RPMI7951 (cell line): ENCODE data around the gene BTNL9. TPM values are rescaled to one million over a fixed set of nuclear protein-coding genes. Genes with fewer than 3 reads are reported as not detected.
"Not testable (repeated sequence)": the region's sequence is repeated elsewhere in the genome, so short reads cannot be mapped to it uniquely, and the experiment has no call there.

Source experiments
- DNase-seq: peaks from one replicate; pipeline ENCODE4 v3.0.0-alpha.2; 2012; ENCODE audit warnings: low read depth
- total RNA-seq: library from RNA; depleted of rRNA; stranded (reverse); fragments of >200 nt; shearing (Covaris generic); gene quantifications from 2 replicates; pipeline ENCODE4 v1.2.3, GENCODE V29; 2014; rRNA removed

BTNL9 gene
- total RNA-seq: not detected in 2 replicates

DNA sequence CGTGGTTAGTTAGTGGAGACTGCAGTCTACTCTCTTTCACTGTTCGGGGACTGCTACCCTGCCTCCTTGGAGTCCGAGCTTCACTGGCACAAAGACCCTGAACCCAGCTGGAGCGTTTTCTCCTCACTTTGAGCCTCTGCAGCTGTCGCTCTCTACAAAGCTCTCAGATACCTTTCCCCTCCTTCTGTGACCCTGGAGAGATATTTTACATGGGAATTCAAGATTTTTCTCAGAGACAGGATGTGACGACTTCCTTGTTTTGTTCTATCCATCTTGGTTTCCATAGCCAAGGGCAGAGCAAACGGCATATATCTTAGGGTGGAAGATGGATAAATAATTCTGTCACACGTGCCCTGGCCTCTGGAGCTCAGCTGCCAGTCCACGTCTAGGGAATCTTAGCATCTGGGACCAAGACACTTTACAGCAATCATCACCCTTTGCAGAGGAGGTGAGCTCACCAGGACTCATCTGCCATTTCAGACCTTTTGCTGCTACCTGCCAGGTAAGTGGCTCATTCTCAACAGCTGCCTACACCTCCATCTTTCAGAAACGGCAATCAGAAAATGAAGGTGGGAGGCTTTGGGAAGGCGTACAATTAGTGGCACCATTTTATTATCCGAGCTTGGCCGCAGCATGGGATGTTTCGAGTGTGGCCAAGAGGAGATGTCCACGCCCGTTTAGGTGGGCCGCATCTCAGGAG lies at the start of gene BTNL9:
Gene BTNL9 (plus strand): TSS at position 336 of the 700 bp plus-strand sequence. CDS start 5,224 bp downstream, outside the sequence.
- DNase-seq: no peak

DNA sequence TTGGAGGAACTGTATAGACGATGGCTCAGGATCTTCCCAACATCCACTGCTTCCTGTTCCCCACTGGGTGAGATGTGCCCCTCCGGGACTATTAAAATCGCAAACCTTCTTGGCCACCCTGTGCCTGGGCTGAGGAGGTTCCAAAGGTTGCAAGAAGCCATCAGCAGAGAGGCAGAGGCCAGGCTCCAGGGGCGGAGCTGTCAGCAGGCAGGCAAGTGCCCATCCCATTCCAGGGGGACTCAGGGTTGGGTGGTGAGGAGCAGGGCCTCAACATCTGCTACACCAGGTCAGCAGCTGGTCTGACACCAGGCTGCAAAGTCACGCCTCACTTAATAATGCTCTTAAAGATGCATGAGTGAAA lies 49.2 kb upstream of the BTNL9 start:
- DNase-seq: no peak

DNA sequence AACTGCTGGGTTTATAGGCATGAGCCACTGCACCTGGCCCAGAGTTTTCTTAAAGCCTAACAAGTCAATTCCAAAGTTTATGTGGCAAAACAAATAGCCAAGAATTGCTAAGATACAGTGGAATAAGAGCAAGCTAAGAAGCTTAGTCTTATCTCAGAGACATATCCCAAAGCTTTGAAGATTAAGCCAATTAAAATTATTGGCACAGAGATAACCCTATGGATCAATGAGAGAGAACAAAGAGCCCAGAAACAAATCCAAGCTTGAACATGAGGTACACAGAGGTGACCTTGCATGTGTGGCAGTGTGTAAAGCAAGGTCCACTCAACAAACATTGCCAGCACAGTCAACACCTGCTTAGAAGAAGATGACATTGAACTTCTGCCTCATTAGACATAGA lies 38.1 kb upstream of the BTNL9 start:
- no peak for DNase-seq

DNA sequence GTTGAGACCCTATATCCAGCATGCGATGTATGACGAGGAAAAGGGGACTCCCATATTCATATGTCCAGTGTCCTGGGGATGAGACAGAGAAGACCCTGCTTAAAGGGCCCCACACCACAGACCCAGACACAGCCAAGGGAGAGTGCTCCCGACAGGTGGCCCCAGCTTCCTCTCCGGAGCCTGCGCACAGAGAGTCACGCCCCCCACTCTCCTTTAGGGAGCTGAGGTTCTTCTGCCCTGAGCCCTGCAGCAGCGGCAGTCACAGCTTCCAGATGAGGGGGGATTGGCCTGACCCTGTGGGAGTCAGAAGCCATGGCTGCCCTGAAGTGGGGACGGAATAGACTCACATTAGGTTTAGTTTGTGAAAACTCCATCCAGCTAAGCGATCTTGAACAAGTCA lies 34.3 kb upstream of the BTNL9 start:
- no peak for DNase-seq

GRCh38 chr5:181008136-181008535 lies 31.9 kb upstream of the BTNL9 start:
- no peak for DNase-seq

DNA sequence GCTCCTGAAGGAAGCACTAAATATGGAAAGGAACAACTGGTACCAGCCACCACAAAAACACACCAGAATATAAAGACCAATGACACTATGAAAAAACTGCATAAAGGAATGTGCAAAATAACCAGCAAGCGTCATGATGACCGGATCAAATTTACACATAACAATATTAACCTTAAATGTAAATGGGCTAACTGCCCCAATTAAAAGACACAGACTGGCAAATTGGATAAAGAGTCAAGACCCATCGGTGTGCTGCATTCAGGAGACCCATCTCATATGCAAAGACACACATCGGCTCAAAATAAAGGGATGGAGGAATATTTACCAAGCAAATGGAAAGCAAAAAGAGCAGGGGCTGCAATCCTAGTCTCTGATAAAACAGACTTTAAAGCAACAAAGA lies 30.0 kb upstream of the BTNL9 start:
- not testable (repeated sequence) for DNase-seq

DNA sequence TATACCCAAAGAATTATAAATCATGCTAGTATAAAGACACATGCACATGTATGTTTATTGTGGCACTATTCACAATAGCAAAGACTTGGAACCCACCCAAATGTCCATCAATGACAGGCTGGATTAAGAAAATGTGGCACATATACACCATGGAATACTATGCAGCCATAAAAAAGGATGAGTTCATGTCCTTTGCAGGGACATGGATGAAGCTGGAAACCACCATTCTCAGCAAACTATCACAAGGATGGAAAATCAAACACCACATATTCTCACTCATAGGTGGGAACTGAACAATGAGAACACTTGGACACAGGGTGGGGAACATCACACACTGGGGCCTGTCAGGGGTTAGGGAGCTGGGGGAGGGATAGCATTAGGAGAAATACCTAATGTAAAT lies 25.4 kb upstream of the BTNL9 start:
- DNase-seq: not testable (repeated sequence)

DNA sequence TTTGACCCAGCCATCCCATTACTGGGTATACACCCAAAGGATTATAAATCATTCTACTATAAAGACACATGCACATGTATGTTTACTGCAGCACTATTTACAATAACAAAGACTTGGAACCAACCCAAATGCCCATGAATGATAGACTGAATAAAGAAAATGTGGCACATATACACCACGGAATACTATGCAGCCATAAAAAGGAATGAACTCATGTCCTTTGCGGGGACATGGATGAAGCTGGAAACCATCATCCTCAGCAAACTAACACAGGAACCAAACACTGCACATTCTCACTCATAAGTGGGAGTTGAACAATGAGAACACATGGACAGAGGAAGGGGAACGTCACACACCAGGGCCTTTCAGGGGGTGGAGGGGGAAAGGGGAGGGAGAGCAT lies 22.6 kb upstream of the BTNL9 start:
- DNase-seq: not testable (repeated sequence)

DNA sequence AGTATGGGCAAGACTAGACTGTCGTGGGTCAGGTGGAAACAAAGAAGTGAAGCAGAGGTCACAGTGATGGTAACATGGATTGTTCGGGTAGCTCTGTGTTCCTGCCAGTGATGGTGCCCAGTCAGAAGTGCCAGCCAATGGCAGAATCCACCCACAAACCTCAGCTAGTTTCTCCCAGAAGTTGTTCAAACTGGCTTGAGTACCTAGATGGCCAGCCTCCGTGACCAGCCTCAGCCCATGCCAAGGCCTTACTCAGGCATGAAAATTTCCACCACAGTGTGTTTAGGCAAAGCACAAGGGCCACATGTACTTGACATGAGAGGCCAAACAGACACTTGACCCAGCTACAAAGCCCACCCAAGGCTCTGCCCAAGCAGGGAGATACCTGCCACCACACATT lies 19.4 kb upstream of the BTNL9 start:
- no peak for DNase-seq

- DNase-seq: no peak
These were observed 15.6 kb upstream of the BTNL9 start for GRCh38 chr5:181024245-181025064.

DNA sequence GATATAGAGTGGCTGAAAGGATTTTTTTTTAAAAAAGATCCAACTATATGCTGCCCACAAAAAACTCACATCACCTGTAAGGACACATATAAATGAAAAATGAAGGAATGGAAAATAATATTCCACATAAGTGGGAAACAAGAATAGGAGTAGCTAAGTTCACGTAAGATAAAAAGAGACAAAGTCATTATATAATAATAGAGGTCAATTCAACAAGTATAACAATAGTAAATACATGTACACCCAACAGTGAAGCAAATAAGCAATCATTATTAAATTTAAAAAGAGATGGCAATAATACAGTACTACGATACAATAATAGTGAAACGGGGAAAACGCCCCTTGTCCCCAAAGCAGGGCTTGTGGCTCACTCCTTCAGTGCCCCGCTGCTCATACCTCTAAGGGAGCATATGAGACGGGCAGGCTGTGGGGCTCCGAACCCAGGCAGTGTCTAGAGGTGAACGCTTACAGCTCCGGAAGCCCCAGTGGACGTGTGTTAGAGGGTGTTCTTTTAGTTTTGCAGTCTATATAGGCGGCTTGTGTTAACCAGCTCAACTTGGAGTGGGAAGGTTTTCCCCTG lies 12.5 kb upstream of the BTNL9 start:
- no peak for DNase-seq

DNA sequence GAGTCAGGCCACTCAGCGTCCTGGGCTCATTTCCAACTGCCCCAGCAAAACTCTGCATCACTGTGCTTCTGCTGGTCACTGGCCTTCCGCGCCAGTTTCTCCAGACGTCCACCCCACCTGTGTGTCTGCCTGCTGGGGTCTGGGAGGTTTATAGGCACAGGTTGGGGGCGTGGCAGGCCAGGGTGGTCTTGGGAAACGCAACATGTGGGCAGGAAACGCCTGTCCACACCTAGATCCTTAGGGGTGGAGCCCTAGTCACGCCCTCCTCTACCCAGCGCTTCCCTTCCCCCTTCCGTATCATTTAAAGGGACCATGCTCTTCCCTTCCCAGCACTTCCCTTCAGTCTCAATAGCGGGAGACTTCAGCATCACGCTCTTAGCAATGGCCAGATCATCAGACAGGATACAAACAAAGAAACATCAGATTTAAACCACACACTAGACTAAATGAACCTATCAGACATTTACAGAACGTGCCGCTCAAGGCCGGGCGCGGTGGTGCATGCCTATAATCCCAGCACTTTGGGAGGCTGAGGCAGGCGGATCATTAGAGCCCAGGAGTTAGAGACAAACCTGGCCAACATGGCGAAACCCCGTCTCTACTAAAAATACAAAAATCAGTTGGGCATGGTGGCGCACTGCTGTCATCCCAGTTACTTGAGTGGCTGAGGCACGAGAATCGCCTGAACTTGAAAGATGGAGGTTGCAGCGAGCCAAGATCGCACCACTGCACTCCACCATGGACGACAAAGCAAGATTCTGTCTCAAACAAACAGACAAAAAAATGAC lies 11.8 kb upstream of the BTNL9 start:
- peak; percentile 7 for DNase-seq

DNA sequence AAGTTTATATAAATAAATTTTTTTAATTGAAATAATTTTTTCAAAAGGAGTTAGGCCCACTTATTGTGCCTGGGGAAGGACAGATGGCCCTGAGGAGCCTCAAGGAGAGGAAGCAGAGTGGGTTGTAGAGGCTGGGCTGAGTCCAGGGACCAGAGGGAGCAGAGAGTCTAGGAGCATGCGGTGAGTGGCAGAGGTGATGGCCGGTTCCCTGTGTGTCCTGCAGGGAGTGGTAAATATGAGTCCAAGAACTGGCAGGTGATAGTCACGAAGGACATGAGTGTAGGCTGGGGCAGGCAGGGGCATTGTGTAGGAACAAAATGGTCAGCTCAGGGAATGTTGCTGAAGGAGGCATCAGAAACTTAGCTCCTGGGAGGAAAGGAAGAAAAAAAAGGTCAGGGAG lies 8.3 kb upstream of the BTNL9 start:
- no peak for DNase-seq

DNA sequence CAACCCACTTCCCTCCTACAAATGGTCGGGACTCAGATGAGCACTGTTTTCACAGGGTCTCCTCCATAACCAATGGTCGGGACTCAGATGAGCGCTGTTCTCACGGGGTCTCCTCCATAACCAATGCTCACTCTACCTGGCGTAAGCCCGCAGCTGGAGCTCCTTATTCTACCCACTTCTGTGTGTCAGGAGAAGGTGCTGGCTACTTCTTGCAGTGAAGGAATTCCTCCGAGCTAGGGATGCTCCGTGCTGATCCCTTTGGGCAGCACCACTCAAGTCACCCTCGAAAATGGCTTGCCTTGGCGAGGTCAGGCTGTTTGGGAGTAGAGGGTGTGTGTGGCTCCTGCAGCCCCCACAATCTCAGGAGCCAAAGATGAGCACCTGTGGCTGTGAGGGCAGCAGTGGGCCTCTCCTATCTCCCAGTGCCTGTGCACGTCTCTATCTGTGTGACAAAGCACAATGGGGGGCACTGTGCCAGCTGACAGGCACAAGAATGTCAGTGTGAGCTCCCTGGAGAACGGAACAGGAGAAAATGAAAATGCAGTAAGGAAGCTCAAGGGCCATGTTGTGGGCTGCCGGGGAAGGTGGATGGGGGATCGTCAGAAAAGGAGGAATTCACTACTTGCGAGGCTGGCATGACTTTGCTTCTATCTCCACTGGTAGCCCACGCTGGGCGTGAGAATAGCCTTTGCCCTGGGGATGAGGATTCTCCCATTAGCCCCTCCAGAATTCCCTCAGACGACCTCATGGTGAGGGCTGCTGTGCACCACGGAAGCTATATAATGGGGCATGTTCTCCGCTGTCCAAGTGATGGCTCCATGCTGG lies 3.9 kb upstream of the BTNL9 start:
- DNase-seq: peak; percentile 5

GRCh38 chr5:181036816-181037364 lies 3.2 kb upstream of the BTNL9 start:
- DNase-seq: no peak

DNA sequence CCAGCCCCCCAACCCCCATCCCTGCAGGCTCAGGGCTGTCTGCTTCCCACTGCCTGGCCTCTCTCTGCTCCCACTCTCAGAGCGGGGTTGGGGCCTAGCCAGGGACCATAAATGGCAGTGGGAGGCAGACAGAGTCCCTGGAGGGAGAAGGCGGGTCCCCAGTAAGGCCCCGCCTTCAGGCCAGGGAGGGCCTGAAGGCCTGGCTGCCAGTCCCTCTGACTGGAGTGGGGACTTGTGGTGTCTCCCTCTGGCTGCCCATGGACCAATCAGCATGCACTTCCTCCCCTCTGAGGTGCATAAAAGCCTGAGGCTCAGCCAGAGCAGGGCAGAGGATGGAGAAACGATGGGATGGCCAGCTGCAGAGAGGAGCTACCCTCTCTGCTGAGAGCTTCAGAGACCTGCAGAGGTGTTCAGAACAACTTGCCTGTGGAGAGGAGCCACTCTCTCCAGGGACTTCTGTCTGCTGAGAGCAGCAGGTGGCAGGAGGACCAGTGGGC lies 2.7 kb upstream of the BTNL9 start:
- DNase-seq: peak; percentile 13

DNA sequence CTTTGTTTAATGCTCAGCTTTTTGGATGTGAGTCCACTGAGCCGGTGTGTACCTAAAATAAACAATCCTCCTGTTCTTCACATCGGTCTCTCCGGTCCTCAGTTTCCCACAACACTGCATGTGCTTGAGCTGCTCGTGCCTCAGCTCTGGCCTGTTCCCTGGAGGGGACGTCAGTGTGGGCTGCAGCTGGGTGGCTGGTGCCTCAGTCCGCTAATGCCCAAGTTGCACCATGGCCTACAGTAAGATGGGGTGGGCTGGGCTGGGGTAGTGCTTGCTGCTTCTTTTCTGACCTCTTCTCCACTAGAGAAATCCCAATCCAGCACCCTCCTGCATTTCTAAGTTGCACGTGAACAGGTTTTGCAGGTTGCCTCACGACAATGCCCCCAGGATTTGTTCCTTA lies 595 bp upstream of the BTNL9 start:
- DNase-seq: no peak

- DNase-seq: no peak
These were observed 522 bp downstream of the BTNL9 start for GRCh38 chr5:181040631-181040945.

DNA sequence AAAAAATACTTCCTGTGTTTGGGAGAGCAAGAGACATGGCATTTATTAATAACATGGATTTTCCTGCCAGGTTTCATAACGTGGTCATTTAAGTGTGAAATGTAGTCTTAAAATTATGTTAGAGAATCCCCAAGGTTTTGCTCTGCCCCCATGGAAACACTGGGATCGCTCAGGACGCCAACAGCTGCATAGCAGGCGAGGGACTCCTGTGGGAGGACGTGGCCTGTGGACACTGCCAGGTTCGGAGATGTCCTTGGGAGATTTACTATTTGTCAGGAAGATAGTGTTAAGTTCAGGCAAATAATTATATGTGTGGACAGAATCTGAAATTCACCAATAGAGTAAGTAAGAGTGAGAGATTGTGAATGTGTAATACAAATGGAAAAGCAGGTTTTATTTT lies 977 bp downstream of the BTNL9 start:
- DNase-seq: no peak

- DNase-seq: no peak
These were observed 2.1 kb downstream of the BTNL9 start for GRCh38 chr5:181042036-181042713.
